Glutamatergic neuron (in vitro differentiated cells): Measurements from ENCODE around the gene ZNF546. TPM values are rescaled to one million over a fixed set of nuclear protein-coding genes. Genes with fewer than 3 reads are reported as not detected.
"Not testable (repeated sequence)": the region's sequence is repeated elsewhere in the genome, so short reads cannot be mapped to it uniquely, and the experiment has no call there.

Experiments used
- DNase-seq: peaks from one replicate; pipeline ENCODE4 v3.0.0; 2022
- H3K27ac Mint-ChIP-seq: one replicate; pipeline ENCODE4 v1.8.0; 2020; ENCODE audit warnings: mild to moderate bottlenecking, mixed read lengths, inconsistent platforms; ENCODE audit not compliant: unreplicated experiment
- H3K27me3 Mint-ChIP-seq: one replicate; pipeline ENCODE4 v1.8.0; 2020; ENCODE audit warnings: mild to moderate bottlenecking, moderate library complexity, mixed read lengths, inconsistent platforms; ENCODE audit not compliant: unreplicated experiment
- H3K36me3 Mint-ChIP-seq: one replicate; pipeline ENCODE4 v1.8.0; 2020; ENCODE audit warnings: mild to moderate bottlenecking, mixed read lengths, inconsistent platforms; ENCODE audit not compliant: unreplicated experiment
- H3K4me1 Mint-ChIP-seq: one replicate; pipeline ENCODE4 v1.8.0; 2020; ENCODE audit warnings: mild to moderate bottlenecking, low read depth, mixed read lengths, inconsistent platforms; ENCODE audit not compliant: unreplicated experiment
- H3K4me3 Mint-ChIP-seq: one replicate; pipeline ENCODE4 v1.8.0; 2020; ENCODE audit warnings: mild to moderate bottlenecking, mixed read lengths, inconsistent platforms; ENCODE audit not compliant: unreplicated experiment
- H3K9me3 Mint-ChIP-seq: one replicate; pipeline ENCODE4 v1.8.0; 2020; ENCODE audit warnings: mild to moderate bottlenecking, moderate library complexity, mixed read lengths, inconsistent platforms; ENCODE audit not compliant: unreplicated experiment
- CTCF ChIP-seq: fragments of 200-600 bp; sonication (generic); IDR thresholded peaks from one replicate; pipeline ENCODE4 v1.5.0; 2021; ENCODE audit not compliant: partially characterized antibody, unreplicated experiment
- total RNA-seq: library from RNA; stranded (reverse); fragmentation: NEBNext Ultra II Directional; extraction: Animal tissue kit (Norgen Biotek cat#: 25700); gene quantifications from one replicate; pipeline ENCODE4 v1.2.1, GENCODE V29; 2021; ENCODE audit not compliant: unreplicated experiment

ZNF546 gene
- total RNA-seq, 1 donor from 2014 or later, result 3.2 TPM

- no peak for TF ChIP-seq CTCF
- peaks cover 5% of the 10 kb centered on the region for H3K27me3 Mint-ChIP-seq
- H3K9me3 Mint-ChIP-seq, result peaks cover 30% of the 10 kb centered on the region
- no peaks in the 10 kb centered on the region for H3K4me1 Mint-ChIP-seq
- no peak overlapping the region for H3K27ac Mint-ChIP-seq
- H3K4me3 Mint-ChIP-seq, result no peak overlapping the region
- peaks cover 56% of the 10 kb centered on the region for H3K36me3 Mint-ChIP-seq
- DNase-seq, result no peak
Observed at GRCh38 chr19:40026597-40026970, 29.7 kb downstream of the ZNF546 start.

- H3K36me3 Mint-ChIP-seq, result peaks cover 57% of the 10 kb centered on the region
- H3K27ac Mint-ChIP-seq, result no peak overlapping the region
- no peak overlapping the region for H3K4me3 Mint-ChIP-seq
- H3K4me1 Mint-ChIP-seq, result no peaks in the 10 kb centered on the region
- no peak for TF ChIP-seq CTCF
- peaks cover 24% of the 10 kb centered on the region for H3K9me3 Mint-ChIP-seq
- H3K27me3 Mint-ChIP-seq, result no peaks in the 10 kb centered on the region
- no peak for DNase-seq
Observed at GRCh38 chr19:40033989-40034560, 37.2 kb downstream of the ZNF546 start.

GRCh38 chr19:40035996-40036395 is 39.1 kb downstream of the ZNF546 start:
- H3K27ac Mint-ChIP-seq, result no peak overlapping the region
- peaks cover 53% of the 10 kb centered on the region for H3K36me3 Mint-ChIP-seq

GRCh38 chr19:40038047-40038446 is 41.2 kb downstream of the ZNF546 start:
- Mint-ChIP-seq H3K9me3 (peaks cover 27% of the 10 kb centered on the region), H3K36me3 (peaks cover 53% of the 10 kb centered on the region)
- H3K4me3 Mint-ChIP-seq, DNase-seq, H3K27me3 Mint-ChIP-seq, H3K4me1 Mint-ChIP-seq, H3K27ac Mint-ChIP-seq: not testable (repeated sequence)

More at GRCh38 chr19:40035996-40036395, 39.1 kb downstream of the ZNF546 start:
- H3K4me3 Mint-ChIP-seq, result no peak overlapping the region
- no peak for TF ChIP-seq CTCF
- H3K4me1 Mint-ChIP-seq, result no peaks in the 10 kb centered on the region
- H3K27me3 Mint-ChIP-seq, result no peaks in the 10 kb centered on the region
- peaks cover 25% of the 10 kb centered on the region for H3K9me3 Mint-ChIP-seq
- DNase-seq, result no peak

GRCh38 chr19:40041718-40042117 is 44.9 kb downstream of the ZNF546 start:
- not testable (repeated sequence) for H3K4me3 Mint-ChIP-seq, H3K27ac Mint-ChIP-seq, H3K27me3 Mint-ChIP-seq, DNase-seq, H3K4me1 Mint-ChIP-seq
- H3K9me3 Mint-ChIP-seq, result peaks cover 28% of the 10 kb centered on the region
- H3K36me3 Mint-ChIP-seq, result peaks cover 52% of the 10 kb centered on the region

GRCh38 chr19:40053491-40053890 is 56.6 kb downstream of the ZNF546 start:
- Mint-ChIP-seq H3K4me3 (no peak overlapping the region), H3K27me3 (no peaks in the 10 kb centered on the region), H3K4me1 (peaks cover 2% of the 10 kb centered on the region), H3K9me3 (peaks cover 11% of the 10 kb centered on the region), H3K27ac (no peak overlapping the region), H3K36me3 (peaks cover 31% of the 10 kb centered on the region)
- no peak for DNase-seq
- TF ChIP-seq CTCF, result no peak
